MCF 10A (cell line): ENCODE measurements around the gene MTSS2. TPM values are rescaled to one million over a fixed set of nuclear protein-coding genes. Genes with fewer than 3 reads are reported as not detected.

ENCODE experiments used
- BruUV-seq: library from RNA; stranded (reverse); fragments of 400-500 nt; replicated peaks from 2 replicates; lab custom pipeline; 2021; lab: Mats Ljungman, UMichigan
- CTCF ChIA-PET: fragments of 300-600 bp; sonication (Branson Sonifier 250); formaldehyde crosslinking; extraction: SDS; loops from one replicate; lab custom pipeline; 2021; ENCODE audit warnings: antibody characterized with exemption, inconsistent platforms; lab: Yijun Ruan, JAX
- POLR2A ChIA-PET: fragments of 300-600, 350-650 bp; sonication (Branson Sonifier 250); formaldehyde crosslinking; extraction: SDS; loops from one replicate; lab custom pipeline; 2020; ENCODE audit warnings: antibody characterized with exemption, inconsistent platforms; lab: Yijun Ruan, JAX
- DNase-seq: peaks from one replicate; pipeline ENCODE4 v3.0.0-alpha.2; 2018; ENCODE audit not compliant: unreplicated experiment
- H3K27ac Mint-ChIP-seq: one replicate; pipeline ENCODE4 v1.8.0; 2022; ENCODE audit warnings: mild to moderate bottlenecking, low read depth, mixed read lengths; ENCODE audit not compliant: unreplicated experiment
- H3K27me3 Mint-ChIP-seq: one replicate; pipeline ENCODE4 v1.8.0; 2022; ENCODE audit warnings: mixed read lengths; ENCODE audit not compliant: insufficient read depth, unreplicated experiment
- H3K36me3 Mint-ChIP-seq: one replicate; pipeline ENCODE4 v1.8.0; 2022; ENCODE audit warnings: mild to moderate bottlenecking, moderate library complexity, mixed read lengths; ENCODE audit not compliant: insufficient read depth, unreplicated experiment
- H3K4me1 Mint-ChIP-seq: one replicate; pipeline ENCODE4 v1.8.0; 2022; ENCODE audit warnings: mixed read lengths; ENCODE audit not compliant: insufficient read depth, unreplicated experiment
- H3K4me3 Mint-ChIP-seq: one replicate; pipeline ENCODE4 v1.8.0; 2022; ENCODE audit warnings: mild to moderate bottlenecking, moderate library complexity, mixed read lengths; ENCODE audit not compliant: unreplicated experiment
- H3K9me3 Mint-ChIP-seq: one replicate; pipeline ENCODE4 v1.8.0; 2022; ENCODE audit warnings: mixed read lengths; ENCODE audit not compliant: unreplicated experiment
- CTCF ChIP-seq: fragments of 200-600 bp; IDR thresholded peaks from one replicate; pipeline ENCODE4 v1.8.0; 2022; ENCODE audit warnings: antibody characterized with exemption, mild to moderate bottlenecking; ENCODE audit not compliant: unreplicated experiment
- intact Hi-C: fragments of 100-400 bp; cut with micrococcal nuclease; formaldehyde crosslinking; loops from 2 replicates; pipeline ENCODE4 v1.14.1; 2022
- total RNA-seq: library from RNA; stranded (reverse); gene quantifications from 2 replicates; pipeline ENCODE4 v1.2.3, GENCODE V29; 2022

MTSS2 gene
- total RNA-seq, 1 experiment from 2014 or later, result 75.8 TPM

DNA sequence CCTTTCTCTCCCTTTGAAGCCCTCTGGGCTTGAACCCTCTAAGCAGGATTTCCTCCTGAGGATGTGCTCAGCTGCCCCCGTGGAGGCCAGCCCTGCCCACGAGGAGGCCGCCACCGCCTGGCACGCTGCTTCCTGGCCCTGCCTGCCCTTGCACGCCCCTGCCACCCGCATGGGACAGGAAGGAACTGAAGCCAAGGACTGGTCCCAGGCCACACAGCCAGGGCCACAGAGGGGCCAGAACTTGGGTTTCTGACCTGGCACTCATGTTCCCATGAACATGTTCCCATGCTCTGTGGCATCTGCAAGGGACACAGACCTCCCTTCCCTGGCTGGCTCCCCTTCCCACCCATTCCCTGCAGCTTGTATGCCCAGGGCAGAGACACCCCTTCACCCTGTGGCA, 24.1 kb upstream of the MTSS2 start:
- ChIA-PET POLR2A (no interaction called here), CTCF (interaction anchor here (0.6 to 1.3 kb wide), 2 partner anchors 14 to 31 kb away, joined by 3 to 4 read pairs; no protein-coding TSS in a partner anchor)
- Mint-ChIP-seq H3K9me3 (no peaks in the 10 kb centered on the region), H3K27me3 (no peaks in the 10 kb centered on the region), H3K4me1 (peaks cover 32% of the 10 kb centered on the region), H3K27ac (no peak overlapping the region), H3K36me3 (peaks cover 8% of the 10 kb centered on the region), H3K4me3 (no peak overlapping the region)
- intact Hi-C loops, result no loop called here
- DNase-seq, result no peak
- BruUV-seq, result no TSS peak
- no peak for TF ChIP-seq CTCF

GRCh38 chr16:70709457-70709856, 23.6 kb upstream of the MTSS2 start:
- ChIA-PET POLR2A (no interaction called here), CTCF (interaction anchor here (0.6 to 1.3 kb wide), 3 partner anchors 13 to 486 kb away, joined by 3 to 4 read pairs (median 3); no protein-coding TSS in a partner anchor)
- Mint-ChIP-seq H3K4me1 (peaks cover 27% of the 10 kb centered on the region), H3K36me3 (peaks cover 8% of the 10 kb centered on the region), H3K27me3 (no peaks in the 10 kb centered on the region), H3K4me3 (no peak overlapping the region), H3K27ac (no peak overlapping the region), H3K9me3 (no peaks in the 10 kb centered on the region)
- intact Hi-C loops, result no loop called here
- no peak for DNase-seq
- no peak for TF ChIP-seq CTCF
- no TSS peak for BruUV-seq

DNA sequence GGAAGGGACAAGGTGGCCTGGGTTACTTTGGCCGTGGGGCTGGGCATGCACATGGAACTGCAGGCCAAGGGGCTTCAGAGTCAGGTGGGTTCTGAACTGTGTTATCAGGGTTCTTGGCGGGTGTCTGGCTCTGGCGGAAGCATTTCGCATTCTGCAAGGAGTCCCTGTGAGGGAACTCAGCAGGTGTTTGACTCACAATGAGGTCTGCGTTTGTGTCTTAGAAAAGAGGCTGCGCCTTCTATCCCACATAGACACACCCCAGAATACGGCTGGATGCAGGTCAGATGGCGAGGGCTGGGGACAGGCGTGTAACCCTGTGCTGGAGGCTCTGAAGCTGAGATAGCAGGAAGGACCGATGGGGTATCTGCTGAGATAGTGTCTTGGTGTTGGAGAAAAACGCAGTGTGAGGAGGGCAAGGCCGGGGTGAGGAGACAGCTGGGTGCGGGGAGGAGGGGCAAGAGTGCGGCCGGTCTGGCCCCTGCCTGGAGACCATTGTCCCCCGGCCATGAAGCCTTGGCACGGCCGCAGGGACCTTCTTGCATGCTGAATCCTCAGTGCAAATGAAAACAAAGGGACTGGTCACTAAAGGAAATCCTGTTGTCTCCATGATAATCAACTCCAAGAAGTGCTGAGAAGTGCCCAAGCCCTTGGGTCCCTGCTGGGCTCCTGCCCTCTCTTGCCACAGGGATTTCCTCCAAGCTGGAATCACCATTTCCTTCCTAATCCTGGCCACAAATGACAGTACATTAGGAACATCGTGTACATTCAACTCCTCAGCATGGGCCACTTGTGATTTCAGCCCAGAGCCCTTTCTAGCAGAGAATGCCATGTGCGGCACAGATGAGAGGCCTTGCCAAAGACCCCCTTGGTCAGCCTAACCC, 22.8 kb upstream of the MTSS2 start:
- Mint-ChIP-seq H3K4me1 (peaks cover 19% of the 10 kb centered on the region), H3K4me3 (no peak overlapping the region), H3K27ac (no peak overlapping the region), H3K9me3 (no peaks in the 10 kb centered on the region), H3K27me3 (no peaks in the 10 kb centered on the region), H3K36me3 (peaks cover 8% of the 10 kb centered on the region)
- no TSS peak for BruUV-seq
- POLR2A ChIA-PET, result no interaction called here
- intact Hi-C loops, result no loop called here
- DNase-seq, result no peak
- CTCF ChIA-PET, result interaction anchor here (0.6 to 1.3 kb wide), 2 partner anchors 12 to 485 kb away, joined by 3 to 4 read pairs; no protein-coding TSS in a partner anchor
- TF ChIP-seq CTCF, result no peak

GRCh38 chr16:70706948-70707465, 21.2 kb upstream of the MTSS2 start:
- Mint-ChIP-seq H3K36me3 (peaks cover 4% of the 10 kb centered on the region), H3K9me3 (no peaks in the 10 kb centered on the region), H3K27me3 (no peaks in the 10 kb centered on the region), H3K4me3 (peak overlapping the region; percentile 48), H3K27ac (peak overlapping the region; percentile 90), H3K4me1 (peaks cover 20% of the 10 kb centered on the region)
- DNase-seq, result peak; percentile 80
- TF ChIP-seq CTCF, result no peak
- intact Hi-C loops, result loop anchor here (2.0 kb wide), 1 partner anchor 20 kb away; the partner anchor contains the start of gene MTSS2
- POLR2A ChIA-PET, result interaction anchor here (0.6 to 1.1 kb wide), 4 partner anchors 8 to 59 kb away, joined by 3 to 6 read pairs (median 4); no protein-coding TSS in a partner anchor
- no TSS peak for BruUV-seq
- CTCF ChIA-PET, result interaction anchor here (0.6 kb wide), 1 partner anchor 42 kb away, joined by 4 read pairs; no protein-coding TSS in a partner anchor
